Measurements from ENCODE around the gene LDAH.

- no peak for TF ChIP-seq CTCF (conservative IDR thresholded peaks at IDR 0.05)
- TF ChIP-seq ZFX (IDR thresholded peaks at IDR 0.05): no peak
Measured at GRCh38 chr2:20666005-20666303, 156.9 kb downstream of the LDAH start.
